HepG2 (cell line): ENCODE results near the gene GRK6.

ENCODE experiments used
- EP300 ChIP-seq, 3 experiments: sonication (generic) in 1 of 3; formaldehyde crosslinking in 1 of 3; IDR thresholded peaks; 2 replicates each; pipeline versions ENCODE4 v1.5.1 to v1.6.1; 2011 to 2020; ENCODE audit warnings: low read depth in 2 of 3, low read length in 2 of 3, borderline replicate concordance in 1 of 3, improper control_type of control experiment in 1 of 3, mild to moderate bottlenecking in 1 of 3, missing genetic modification reagents in 1 of 3, moderate library complexity in 1 of 3
- GTF2F1 ChIP-seq: fragments of 150-350 bp; IDR thresholded peaks from 2 replicates; pipeline ENCODE4 v1.6.1; 2014; ENCODE audit warnings: low read length
- MYC ChIP-seq: sonication (generic); formaldehyde crosslinking; IDR thresholded peaks from 2 replicates; pipeline ENCODE4 v1.9.0; 2021; ENCODE audit warnings: missing genetic modification reagents, borderline replicate concordance
- PAX8 ChIP-seq: sonication (generic); formaldehyde crosslinking; IDR thresholded peaks from 2 replicates; pipeline ENCODE4 v1.8.0; 2022; ENCODE audit warnings: mild to moderate bottlenecking, missing genetic modification reagents, borderline replicate concordance
- PHF8 ChIP-seq: sonication (generic); formaldehyde crosslinking; IDR thresholded peaks from 2 replicates; pipeline ENCODE4 v1.5.0; 2020; ENCODE audit warnings: missing genetic modification reagents
- POLR2AphosphoS5 ChIP-seq: IDR thresholded peaks from 2 replicates; pipeline ENCODE4 v1.6.1; 2012; ENCODE audit warnings: low read depth, low read length
- RFX5 ChIP-seq: IDR thresholded peaks from 2 replicates; pipeline ENCODE4 v1.6.1; 2011; ENCODE audit warnings: low read depth, low read length, improper control_type of control experiment
- ZBTB7A ChIP-seq: sonication (generic); formaldehyde crosslinking; IDR thresholded peaks from 2 replicates; pipeline ENCODE4 v1.8.0; 2022; ENCODE audit warnings: mild to moderate bottlenecking, missing genetic modification reagents
- ZNF10 ChIP-seq: sonication (generic); formaldehyde crosslinking; IDR thresholded peaks from 2 replicates; pipeline ENCODE4 v1.4.0; 2020; ENCODE audit warnings: mild to moderate bottlenecking, low read depth, missing genetic modification reagents, borderline replicate concordance
- TF ChIP-seq, protein P1 (sequence below): sonication (generic); formaldehyde crosslinking; IDR thresholded peaks from 2 replicates; pipeline ENCODE4 v1.4.0; 2020; ENCODE audit warnings: low read depth, missing genetic modification reagents
- TF ChIP-seq, protein P2 (sequence below): sonication (generic); formaldehyde crosslinking; IDR thresholded peaks from 2 replicates; pipeline ENCODE4 v1.5.0; 2020; ENCODE audit warnings: mild to moderate bottlenecking, missing genetic modification reagents, moderate library complexity
- TF ChIP-seq, protein P3 (sequence below): sonication (generic); formaldehyde crosslinking; IDR thresholded peaks from 2 replicates; pipeline ENCODE4 v1.5.0; 2020; ENCODE audit warnings: missing genetic modification reagents, mild to moderate bottlenecking, borderline replicate concordance
- TF ChIP-seq, protein P4 (sequence below): sonication (generic); formaldehyde crosslinking; IDR thresholded peaks from 2 replicates; pipeline ENCODE4 v1.8.0; 2022; ENCODE audit warnings: missing genetic modification reagents, low read depth, mild to moderate bottlenecking, borderline replicate concordance

DNA sequence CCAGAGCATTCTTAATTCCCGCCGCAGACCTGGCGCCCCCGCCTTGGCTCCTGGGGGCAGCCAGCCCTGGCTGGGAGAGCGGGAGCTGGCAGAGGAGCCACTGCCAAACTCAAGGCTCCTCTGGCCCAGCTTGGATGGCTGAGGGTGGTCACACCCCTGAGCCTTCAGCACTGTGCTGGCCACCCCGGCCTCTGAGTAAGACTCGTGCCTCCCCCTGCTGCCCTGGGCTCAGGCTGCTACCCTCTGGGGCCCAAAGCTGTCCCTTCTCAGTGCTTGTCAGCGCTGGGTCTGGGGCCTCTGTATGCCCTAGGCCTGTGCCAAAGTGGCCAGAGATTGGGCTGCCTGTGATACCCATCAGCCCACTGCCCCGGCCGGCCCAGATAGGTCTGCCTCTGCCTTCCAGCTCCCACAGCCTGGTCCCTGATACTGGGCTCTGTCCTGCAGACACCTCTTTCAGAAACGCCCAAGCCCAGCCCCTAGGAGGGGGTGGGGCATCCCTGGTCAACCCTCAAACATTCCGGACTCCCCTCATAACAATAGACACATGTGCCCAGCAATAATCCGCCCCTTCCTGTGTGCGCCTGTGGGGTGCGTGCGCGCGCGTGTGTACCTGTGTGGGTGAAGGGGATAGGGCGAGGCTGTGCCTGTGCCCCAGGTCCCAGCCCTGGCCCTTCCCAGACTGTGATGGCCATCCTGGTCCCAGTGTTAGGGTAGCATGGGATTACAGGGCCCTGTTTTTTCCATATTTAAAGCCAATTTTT, 15.8 kb downstream of the GRK6 start:
- TF ChIP-seq RFX5: no peak
- TF ChIP-seq, protein P1, sequence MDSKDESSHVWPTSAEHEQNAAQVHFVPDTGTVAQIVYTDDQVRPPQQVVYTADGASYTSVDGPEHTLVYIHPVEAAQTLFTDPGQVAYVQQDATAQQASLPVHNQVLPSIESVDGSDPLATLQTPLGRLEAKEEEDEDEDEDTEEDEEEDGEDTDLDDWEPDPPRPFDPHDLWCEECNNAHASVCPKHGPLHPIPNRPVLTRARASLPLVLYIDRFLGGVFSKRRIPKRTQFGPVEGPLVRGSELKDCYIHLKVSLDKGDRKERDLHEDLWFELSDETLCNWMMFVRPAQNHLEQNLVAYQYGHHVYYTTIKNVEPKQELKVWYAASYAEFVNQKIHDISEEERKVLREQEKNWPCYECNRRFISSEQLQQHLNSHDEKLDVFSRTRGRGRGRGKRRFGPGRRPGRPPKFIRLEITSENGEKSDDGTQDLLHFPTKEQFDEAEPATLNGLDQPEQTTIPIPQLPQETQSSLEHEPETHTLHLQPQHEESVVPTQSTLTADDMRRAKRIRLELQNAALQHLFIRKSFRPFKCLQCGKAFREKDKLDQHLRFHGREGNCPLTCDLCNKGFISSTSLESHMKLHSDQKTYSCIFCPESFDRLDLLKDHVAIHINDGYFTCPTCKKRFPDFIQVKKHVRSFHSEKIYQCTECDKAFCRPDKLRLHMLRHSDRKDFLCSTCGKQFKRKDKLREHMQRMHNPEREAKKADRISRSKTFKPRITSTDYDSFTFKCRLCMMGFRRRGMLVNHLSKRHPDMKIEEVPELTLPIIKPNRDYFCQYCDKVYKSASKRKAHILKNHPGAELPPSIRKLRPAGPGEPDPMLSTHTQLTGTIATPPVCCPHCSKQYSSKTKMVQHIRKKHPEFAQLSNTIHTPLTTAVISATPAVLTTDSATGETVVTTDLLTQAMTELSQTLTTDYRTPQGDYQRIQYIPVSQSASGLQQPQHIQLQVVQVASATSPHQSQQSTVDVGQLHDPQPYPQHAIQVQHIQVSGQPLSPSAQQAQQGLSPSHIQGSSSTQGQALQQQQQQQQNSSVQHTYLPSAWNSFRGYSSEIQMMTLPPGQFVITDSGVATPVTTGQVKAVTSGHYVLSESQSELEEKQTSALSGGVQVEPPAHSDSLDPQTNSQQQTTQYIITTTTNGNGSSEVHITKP (CRISPR knock-in tag): no peak
- TF ChIP-seq ZNF10 (CRISPR knock-in tag): no peak
- TF ChIP-seq EP300 (IDR thresholded peaks at IDR 0.05; ENCODE audit: low read depth in 2 of 2, low read length in 2 of 2): no peak
- TF ChIP-seq EP300 (CRISPR knock-in tag; IDR thresholded peaks at IDR 0.05; ENCODE audit: borderline replicate concordance): no peak
- TF ChIP-seq, protein P2, sequence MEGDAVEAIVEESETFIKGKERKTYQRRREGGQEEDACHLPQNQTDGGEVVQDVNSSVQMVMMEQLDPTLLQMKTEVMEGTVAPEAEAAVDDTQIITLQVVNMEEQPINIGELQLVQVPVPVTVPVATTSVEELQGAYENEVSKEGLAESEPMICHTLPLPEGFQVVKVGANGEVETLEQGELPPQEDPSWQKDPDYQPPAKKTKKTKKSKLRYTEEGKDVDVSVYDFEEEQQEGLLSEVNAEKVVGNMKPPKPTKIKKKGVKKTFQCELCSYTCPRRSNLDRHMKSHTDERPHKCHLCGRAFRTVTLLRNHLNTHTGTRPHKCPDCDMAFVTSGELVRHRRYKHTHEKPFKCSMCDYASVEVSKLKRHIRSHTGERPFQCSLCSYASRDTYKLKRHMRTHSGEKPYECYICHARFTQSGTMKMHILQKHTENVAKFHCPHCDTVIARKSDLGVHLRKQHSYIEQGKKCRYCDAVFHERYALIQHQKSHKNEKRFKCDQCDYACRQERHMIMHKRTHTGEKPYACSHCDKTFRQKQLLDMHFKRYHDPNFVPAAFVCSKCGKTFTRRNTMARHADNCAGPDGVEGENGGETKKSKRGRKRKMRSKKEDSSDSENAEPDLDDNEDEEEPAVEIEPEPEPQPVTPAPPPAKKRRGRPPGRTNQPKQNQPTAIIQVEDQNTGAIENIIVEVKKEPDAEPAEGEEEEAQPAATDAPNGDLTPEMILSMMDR (CRISPR knock-in tag): no peak
- TF ChIP-seq, protein P3, sequence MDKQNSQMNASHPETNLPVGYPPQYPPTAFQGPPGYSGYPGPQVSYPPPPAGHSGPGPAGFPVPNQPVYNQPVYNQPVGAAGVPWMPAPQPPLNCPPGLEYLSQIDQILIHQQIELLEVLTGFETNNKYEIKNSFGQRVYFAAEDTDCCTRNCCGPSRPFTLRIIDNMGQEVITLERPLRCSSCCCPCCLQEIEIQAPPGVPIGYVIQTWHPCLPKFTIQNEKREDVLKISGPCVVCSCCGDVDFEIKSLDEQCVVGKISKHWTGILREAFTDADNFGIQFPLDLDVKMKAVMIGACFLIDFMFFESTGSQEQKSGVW: no peak
- no peak for TF ChIP-seq GTF2F1
- TF ChIP-seq ZBTB7A (CRISPR knock-in tag): no peak
- no peak for TF ChIP-seq MYC (CRISPR knock-in tag)
- TF ChIP-seq POLR2AphosphoS5: no peak
- TF ChIP-seq, protein P4, sequence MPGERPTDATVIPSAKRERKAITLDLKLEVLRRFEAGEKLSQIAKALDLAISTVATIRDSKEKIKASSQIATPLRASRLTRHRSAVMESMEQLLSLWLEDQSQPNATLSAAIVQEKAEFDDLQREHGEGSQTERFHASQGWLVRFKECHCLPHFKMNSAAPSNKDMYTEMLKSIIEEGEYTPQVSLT (CRISPR knock-in tag): no peak
- TF ChIP-seq PAX8 (CRISPR knock-in tag): no peak
- TF ChIP-seq PHF8: no peak
